Neural cell (in vitro differentiated cells): ENCODE measurements around the gene CCDC15. TPM values are rescaled to one million over a fixed set of nuclear protein-coding genes. Genes with fewer than 3 reads are reported as not detected.

Source experiments
- H2AFZ ChIP-seq: fragments of 200-600, 300-800 bp; sonication (generic), shearing (Covaris generic); 2 replicates; pipeline ENCODE4 v1.6.0; 2014; ENCODE audit warnings: low read depth, mild to moderate bottlenecking, antibody characterized with exemption, low read length, moderate library complexity
- H3F3A ChIP-seq: fragments of 200-600 bp; shearing (Covaris generic); 2 replicates; pipeline ENCODE4 v1.6.1; 2016; ENCODE audit warnings: mild to moderate bottlenecking, moderate library complexity, mixed read lengths, antibody characterized with exemption, low read length; ENCODE audit not compliant: insufficient read depth, poor library complexity, severe bottlenecking
- H3K27ac ChIP-seq: fragments of 200-600, 300-800 bp; sonication (generic), shearing (Covaris generic); 2 replicates; pipeline ENCODE4 v1.5.1; 2014; ENCODE audit warnings: mild to moderate bottlenecking, low read length, moderate library complexity
- H3K27me3 ChIP-seq: fragments of 300-800, 200-600 bp; sonication (generic), shearing (Covaris generic); 2 replicates; pipeline ENCODE4 v1.6.0; 2014; ENCODE audit warnings: mild to moderate bottlenecking, low read depth, low read length, moderate library complexity; ENCODE audit not compliant: insufficient read depth
- H3K36me3 ChIP-seq: fragments of 300-800, 200-600 bp; sonication (generic), shearing (Covaris generic); 2 replicates; pipeline ENCODE4 v1.5.1; 2014; ENCODE audit warnings: mild to moderate bottlenecking, antibody characterized with exemption, low read length, moderate library complexity; ENCODE audit not compliant: insufficient read depth
- H3K4me2 ChIP-seq: fragments of 300-800, 200-600 bp; sonication (generic), shearing (Covaris generic); 2 replicates; pipeline ENCODE4 v1.6.0; 2014; ENCODE audit warnings: mild to moderate bottlenecking, low read length
- H3K4me3 ChIP-seq: fragments of 300-800, 200-600 bp; sonication (generic), shearing (Covaris generic); 2 replicates; pipeline ENCODE4 v1.5.1; 2014; ENCODE audit warnings: mild to moderate bottlenecking, low read length, moderate library complexity
- H3K79me2 ChIP-seq: fragments of 200-600 bp; shearing (Covaris generic); replicated peaks from 2 replicates; pipeline ENCODE4 v1.6.0; 2014; ENCODE audit warnings: mild to moderate bottlenecking, low read length, moderate library complexity; ENCODE audit not compliant: insufficient read depth
- H3K9ac ChIP-seq: fragments of 300-800, 200-600 bp; sonication (generic), shearing (Covaris generic); 2 replicates; pipeline ENCODE4 v1.6.1; 2016; ENCODE audit warnings: mild to moderate bottlenecking, low read length, mixed read lengths
- H3K9me2 ChIP-seq: fragments of 200-600 bp; shearing (Covaris generic); 2 replicates; pipeline ENCODE4 v1.6.1; 2016; ENCODE audit warnings: mild to moderate bottlenecking, low read length, mixed read lengths; ENCODE audit not compliant: insufficient read depth
- H3K9me3 ChIP-seq: fragments of 200-600, 300-800 bp; sonication (generic), shearing (Covaris generic); 2 replicates; pipeline ENCODE4 v1.6.1; 2016; ENCODE audit warnings: mild to moderate bottlenecking, mixed run types, low read length, moderate library complexity, mixed read lengths
- H4K20me1 ChIP-seq: fragments of 200-600 bp; shearing (Covaris generic); 2 replicates; pipeline ENCODE4 v1.6.1; 2016; ENCODE audit warnings: mild to moderate bottlenecking, mixed run types; ENCODE audit not compliant: insufficient read depth
- EP300 ChIP-seq: fragments of 450-650 bp; conservative IDR thresholded peaks from 2 replicates; pipeline ENCODE4 v1.6.1; 2014; ENCODE audit warnings: antibody characterized with exemption, mild to moderate bottlenecking, moderate library complexity; ENCODE audit not compliant: poor library complexity, severe bottlenecking
- EZH2 ChIP-seq: fragments of 200-600, 300-800 bp; shearing (Covaris generic), sonication (generic); IDR thresholded peaks from 2 replicates; pipeline ENCODE4 v1.6.1; 2014; ENCODE audit warnings: antibody characterized with exemption, low read length, borderline replicate concordance, mild to moderate bottlenecking; ENCODE audit not compliant: insufficient read depth, poor library complexity, severe bottlenecking
- MXI1 ChIP-seq: fragments of 450-650 bp; conservative IDR thresholded peaks from 2 replicates; pipeline ENCODE4 v1.6.1; 2014; ENCODE audit warnings: antibody characterized with exemption, mild to moderate bottlenecking; ENCODE audit not compliant: poor library complexity, severe bottlenecking
- POLR2AphosphoS5 ChIP-seq: IDR thresholded peaks from 2 replicates; pipeline ENCODE4 v1.6.1; 2012
- RAD21 ChIP-seq: fragments of 450-650 bp; conservative IDR thresholded peaks from 2 replicates; pipeline ENCODE4 v1.6.1; 2014; ENCODE audit warnings: antibody characterized with exemption, mild to moderate bottlenecking, moderate library complexity
- SMC3 ChIP-seq: fragments of 450-650 bp; conservative IDR thresholded peaks from 2 replicates; pipeline ENCODE4 v1.6.1; 2014; ENCODE audit warnings: antibody characterized with exemption, mild to moderate bottlenecking, moderate library complexity; ENCODE audit not compliant: poor library complexity
- TAF1 ChIP-seq: IDR thresholded peaks from 2 replicates; pipeline ENCODE4 v1.6.1; 2012; ENCODE audit warnings: low read depth
- polyA plus RNA-seq: library from polyadenylated mRNA; depleted of rRNA; stranded (reverse); fragments of >200 nt; gene quantifications from 2 replicates; pipeline ENCODE4 v1.2.3, GENCODE V29; 2014
- TF ChIP-seq, protein P1 (sequence below): IDR thresholded peaks from 2 replicates; pipeline ENCODE4 v1.6.1; 2012; ENCODE audit warnings: borderline replicate concordance
- TF ChIP-seq, protein P2 (sequence below): fragments of 450-650 bp; IDR thresholded peaks from 2 replicates; pipeline ENCODE4 v1.5.1; 2014; ENCODE audit warnings: antibody characterized with exemption, mild to moderate bottlenecking, moderate library complexity; ENCODE audit not compliant: poor library complexity, severe bottlenecking

Gene CCDC15
- polyA plus RNA-seq, 1 donor from 2014 or later = 2.5 TPM

DNA sequence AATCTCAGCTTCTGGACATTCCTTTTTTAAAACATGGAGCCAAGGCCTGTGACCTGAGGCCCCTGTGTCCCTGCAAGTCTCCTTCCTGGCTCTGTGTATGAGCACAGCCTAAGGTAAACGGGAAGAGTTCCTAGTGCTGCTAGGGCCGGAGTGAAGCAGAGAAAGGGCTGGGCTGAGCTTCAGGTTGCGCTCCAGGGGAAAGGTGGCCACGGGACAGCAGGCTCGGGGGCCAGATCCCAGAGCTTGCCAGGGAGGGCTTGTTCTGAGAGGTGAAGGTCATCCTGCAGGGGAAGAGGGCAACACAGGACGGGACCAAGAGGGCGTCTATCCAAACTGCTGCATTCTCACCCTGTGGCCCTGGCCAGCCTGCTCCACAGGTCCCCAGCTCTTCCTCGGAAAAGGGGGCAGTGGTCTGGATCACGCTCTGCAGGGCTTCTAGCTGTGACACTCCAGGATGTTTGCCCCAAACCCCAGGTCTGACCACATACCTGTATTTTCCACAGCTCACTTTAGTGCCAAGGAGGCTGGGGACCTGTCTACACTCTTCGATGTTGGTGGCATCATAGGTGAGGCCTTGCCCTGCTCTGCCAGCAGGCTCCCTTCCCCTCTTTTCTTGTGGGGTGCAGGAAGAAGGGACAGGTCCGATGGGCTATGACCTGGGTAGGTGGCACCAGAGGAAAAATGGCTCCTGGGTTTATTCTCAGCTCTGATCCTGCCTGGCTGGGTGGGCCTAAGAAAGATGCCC, 129.5 kb downstream of the CCDC15 start:
- Histone ChIP-seq H3F3A (no peaks in the 10 kb centered on the region), H3K27ac (no peak overlapping the region), H3K79me2 (no peaks in the 10 kb centered on the region), H3K9ac (no peak overlapping the region), H3K4me3 (no peak overlapping the region), H3K4me2 (no peak overlapping the region), H3K9me3 (no peaks in the 10 kb centered on the region), H4K20me1 (no peaks in the 10 kb centered on the region), H2AFZ (no peak overlapping the region), H3K9me2 (no peaks in the 10 kb centered on the region), H3K36me3 (no peaks in the 10 kb centered on the region), H3K27me3 (no peaks in the 10 kb centered on the region)
- TF ChIP-seq MXI1 (no peak), TAF1 (no peak), RAD21 (no peak), POLR2AphosphoS5 (no peak), EP300 (no peak), EZH2 (no peak), SMC3 (no peak)
- TF ChIP-seq, protein P1, sequence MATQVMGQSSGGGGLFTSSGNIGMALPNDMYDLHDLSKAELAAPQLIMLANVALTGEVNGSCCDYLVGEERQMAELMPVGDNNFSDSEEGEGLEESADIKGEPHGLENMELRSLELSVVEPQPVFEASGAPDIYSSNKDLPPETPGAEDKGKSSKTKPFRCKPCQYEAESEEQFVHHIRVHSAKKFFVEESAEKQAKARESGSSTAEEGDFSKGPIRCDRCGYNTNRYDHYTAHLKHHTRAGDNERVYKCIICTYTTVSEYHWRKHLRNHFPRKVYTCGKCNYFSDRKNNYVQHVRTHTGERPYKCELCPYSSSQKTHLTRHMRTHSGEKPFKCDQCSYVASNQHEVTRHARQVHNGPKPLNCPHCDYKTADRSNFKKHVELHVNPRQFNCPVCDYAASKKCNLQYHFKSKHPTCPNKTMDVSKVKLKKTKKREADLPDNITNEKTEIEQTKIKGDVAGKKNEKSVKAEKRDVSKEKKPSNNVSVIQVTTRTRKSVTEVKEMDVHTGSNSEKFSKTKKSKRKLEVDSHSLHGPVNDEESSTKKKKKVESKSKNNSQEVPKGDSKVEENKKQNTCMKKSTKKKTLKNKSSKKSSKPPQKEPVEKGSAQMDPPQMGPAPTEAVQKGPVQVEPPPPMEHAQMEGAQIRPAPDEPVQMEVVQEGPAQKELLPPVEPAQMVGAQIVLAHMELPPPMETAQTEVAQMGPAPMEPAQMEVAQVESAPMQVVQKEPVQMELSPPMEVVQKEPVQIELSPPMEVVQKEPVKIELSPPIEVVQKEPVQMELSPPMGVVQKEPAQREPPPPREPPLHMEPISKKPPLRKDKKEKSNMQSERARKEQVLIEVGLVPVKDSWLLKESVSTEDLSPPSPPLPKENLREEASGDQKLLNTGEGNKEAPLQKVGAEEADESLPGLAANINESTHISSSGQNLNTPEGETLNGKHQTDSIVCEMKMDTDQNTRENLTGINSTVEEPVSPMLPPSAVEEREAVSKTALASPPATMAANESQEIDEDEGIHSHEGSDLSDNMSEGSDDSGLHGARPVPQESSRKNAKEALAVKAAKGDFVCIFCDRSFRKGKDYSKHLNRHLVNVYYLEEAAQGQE = no peak
- TF ChIP-seq, protein P2, sequence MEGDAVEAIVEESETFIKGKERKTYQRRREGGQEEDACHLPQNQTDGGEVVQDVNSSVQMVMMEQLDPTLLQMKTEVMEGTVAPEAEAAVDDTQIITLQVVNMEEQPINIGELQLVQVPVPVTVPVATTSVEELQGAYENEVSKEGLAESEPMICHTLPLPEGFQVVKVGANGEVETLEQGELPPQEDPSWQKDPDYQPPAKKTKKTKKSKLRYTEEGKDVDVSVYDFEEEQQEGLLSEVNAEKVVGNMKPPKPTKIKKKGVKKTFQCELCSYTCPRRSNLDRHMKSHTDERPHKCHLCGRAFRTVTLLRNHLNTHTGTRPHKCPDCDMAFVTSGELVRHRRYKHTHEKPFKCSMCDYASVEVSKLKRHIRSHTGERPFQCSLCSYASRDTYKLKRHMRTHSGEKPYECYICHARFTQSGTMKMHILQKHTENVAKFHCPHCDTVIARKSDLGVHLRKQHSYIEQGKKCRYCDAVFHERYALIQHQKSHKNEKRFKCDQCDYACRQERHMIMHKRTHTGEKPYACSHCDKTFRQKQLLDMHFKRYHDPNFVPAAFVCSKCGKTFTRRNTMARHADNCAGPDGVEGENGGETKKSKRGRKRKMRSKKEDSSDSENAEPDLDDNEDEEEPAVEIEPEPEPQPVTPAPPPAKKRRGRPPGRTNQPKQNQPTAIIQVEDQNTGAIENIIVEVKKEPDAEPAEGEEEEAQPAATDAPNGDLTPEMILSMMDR = no peak

DNA sequence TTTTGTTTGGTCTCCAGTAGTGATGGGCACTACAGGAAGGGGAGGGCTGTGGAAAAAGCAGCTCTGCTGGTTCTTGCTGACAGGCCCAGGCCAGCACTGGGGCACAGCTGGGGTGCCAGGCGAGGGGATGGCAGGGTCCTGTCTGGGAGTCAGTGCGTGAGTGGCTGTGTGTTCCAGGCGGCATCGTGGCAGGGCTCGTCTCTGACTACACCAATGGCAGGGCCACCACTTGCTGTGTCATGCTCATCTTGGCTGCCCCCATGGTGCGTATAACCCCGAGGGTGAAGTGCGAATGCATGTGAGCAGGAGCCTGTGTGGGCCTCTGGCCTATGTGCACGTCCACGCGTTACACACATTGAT, 130.0 kb downstream of the CCDC15 start:
- H3K27ac ChIP-seq = no peak overlapping the region
- H3K9ac ChIP-seq = no peak overlapping the region
- H3K4me2 ChIP-seq = no peak overlapping the region
- H4K20me1 ChIP-seq = no peaks in the 10 kb centered on the region
- H2AFZ ChIP-seq = no peak overlapping the region
- TF ChIP-seq POLR2AphosphoS5 (no peak), TAF1 (no peak), MXI1 (no peak), EZH2 (no peak), SMC3 (no peak), RAD21 (no peak), EP300 (no peak)
- TF ChIP-seq, protein P1 = no peak
- TF ChIP-seq, protein P2 = no peak
- H3K9me3 ChIP-seq = no peaks in the 10 kb centered on the region
- H3K27me3 ChIP-seq = no peaks in the 10 kb centered on the region
- no peaks in the 10 kb centered on the region for H3F3A ChIP-seq
- H3K4me3 ChIP-seq = no peak overlapping the region
- no peaks in the 10 kb centered on the region for H3K79me2 ChIP-seq
- no peaks in the 10 kb centered on the region for H3K36me3 ChIP-seq
- no peaks in the 10 kb centered on the region for H3K9me2 ChIP-seq
